HG02870 (cell line): ENCODE data around the gene FBLN2.

Experiments used
- ATAC-seq: cut with Tn5 transposase; IDR thresholded peaks from one replicate; pipeline ENCODE4 v1.9.1; 2021; ENCODE audit warnings: mild to moderate bottlenecking, moderate library complexity; ENCODE audit not compliant: unreplicated experiment

FBLN2 gene

GRCh38 chr3:13577181-13578121, 28.5 kb downstream of the FBLN2 start:
- no peak for ATAC-seq

- no peak for ATAC-seq
Observed at GRCh38 chr3:13578251-13578650, 29.3 kb downstream of the FBLN2 start.

DNA sequence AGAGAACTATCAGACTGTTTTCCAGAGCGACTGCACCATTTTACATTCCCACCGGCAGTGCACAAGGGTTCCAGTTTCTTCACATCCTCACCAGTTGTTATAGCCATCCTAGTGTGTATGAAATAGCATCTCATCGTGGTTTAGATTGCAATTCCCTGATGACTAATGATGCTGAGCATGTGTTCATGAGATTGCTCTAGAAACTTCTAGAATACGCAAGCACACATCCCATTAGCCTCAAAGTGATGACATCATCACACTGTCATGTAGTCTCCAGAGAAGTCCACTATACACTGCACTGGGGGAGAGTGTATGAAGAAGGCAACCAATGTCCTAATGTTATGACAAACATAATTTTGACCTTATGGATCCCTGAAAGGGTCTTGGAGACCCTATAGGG, 30.1 kb downstream of the FBLN2 start:
- no peak for ATAC-seq

DNA sequence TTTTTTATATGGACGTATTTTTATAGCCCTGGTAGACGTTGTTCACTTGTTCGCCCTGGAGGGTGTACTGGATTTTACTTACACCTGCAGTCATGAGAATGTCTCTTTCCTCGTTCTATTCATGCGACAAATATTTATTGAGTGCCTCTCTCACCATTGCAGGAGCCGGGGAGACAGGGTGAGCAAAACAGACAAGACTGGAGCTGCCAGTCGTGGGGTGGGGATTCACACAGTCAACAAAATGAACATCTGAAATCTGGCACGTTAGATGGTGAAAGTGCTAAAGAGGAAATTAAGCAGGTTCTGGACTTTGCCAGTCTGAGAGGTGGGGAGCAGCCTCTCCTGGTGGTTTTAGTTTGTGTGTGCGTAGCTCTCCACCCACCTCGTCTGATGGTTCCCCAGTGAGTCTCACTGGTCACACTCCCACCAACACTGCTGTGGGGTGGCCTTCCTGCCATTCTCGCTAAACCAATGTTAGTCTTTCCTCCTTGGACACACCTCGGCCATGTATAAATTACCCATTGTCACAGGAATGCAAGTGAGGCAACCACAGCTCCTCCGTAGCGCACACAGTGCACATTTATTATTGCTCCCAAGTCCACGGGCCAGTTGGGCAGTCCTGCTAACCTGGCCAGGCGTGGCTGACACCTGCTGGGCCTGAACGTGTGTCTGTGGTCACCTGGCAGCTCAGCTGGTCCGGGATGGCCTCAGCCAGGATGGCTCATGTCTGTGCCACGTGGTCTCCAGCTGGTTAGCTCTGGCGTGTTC, 31.5 kb downstream of the FBLN2 start:
- ATAC-seq, result no peak

- no peak for ATAC-seq
Observed at GRCh38 chr3:13581485-13582365, 32.8 kb downstream of the FBLN2 start.

DNA sequence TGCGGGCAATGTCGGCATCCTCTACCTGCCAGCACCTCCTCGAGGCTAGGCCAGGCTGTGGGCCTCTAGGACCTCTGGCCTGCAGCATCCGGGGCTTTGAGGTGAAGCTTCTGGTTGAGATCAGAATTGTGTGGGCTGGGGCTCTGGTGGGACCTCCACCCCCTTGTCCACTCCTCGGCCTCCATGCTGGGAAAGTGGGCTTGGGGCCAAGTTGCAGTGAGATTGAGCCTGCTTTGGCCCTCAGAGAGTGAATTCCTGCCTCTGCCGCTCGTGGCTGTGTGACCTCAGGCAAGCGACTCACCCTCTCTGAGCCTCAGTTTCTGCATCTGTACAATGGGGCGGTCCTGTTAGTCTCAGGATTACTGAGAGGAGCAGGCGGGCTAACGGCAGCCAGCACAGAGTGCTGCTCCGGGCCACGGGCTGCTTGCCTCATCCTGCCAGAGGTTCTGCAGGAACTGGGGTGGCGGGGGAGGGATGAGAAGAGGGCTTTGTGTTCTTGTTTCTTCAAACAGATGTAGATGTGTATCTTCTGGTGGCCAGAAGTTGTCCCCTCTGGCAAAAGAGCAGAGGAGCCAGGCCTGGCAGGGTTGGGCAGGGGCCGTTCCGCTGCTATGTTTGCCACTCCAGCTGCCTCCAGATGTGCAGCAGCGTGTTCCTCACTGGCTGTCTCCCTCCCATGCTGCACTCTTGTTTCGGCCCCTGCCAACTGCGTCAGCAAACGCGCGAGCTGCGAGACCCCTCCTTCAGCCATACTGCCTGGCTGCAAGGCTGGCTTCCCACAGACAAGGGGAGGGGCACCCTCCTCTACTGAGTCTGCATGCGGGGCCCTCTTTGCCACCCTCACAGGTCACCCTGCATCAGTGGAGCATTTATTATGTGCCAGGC, 33.7 kb downstream of the FBLN2 start:
- ATAC-seq, result no peak

- no peak for ATAC-seq
Observed at GRCh38 chr3:13583251-13584180, 34.6 kb downstream of the FBLN2 start.

GRCh38 chr3:13584427-13584891, 35.5 kb downstream of the FBLN2 start:
- ATAC-seq, result no peak

DNA sequence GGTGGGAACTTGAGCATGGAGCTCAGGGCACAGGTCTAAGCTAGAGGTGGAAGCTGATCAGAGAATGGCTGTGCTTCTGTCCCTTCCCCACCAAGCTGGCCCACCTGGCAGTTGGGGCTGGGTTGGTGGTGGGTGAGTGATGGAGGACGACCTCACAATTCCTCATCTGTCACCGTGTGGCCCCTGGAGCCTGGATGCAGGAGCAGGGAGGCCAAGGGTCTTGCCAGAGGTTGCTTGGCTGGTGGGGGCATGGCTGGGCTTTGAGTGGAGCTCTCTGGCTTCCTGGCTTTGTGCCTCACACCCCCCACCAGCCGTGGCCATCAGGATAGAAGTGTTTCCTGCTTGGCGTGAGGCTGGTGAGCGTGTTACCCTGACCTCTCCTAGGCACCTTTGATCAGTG, 36.0 kb downstream of the FBLN2 start:
- no peak for ATAC-seq

DNA sequence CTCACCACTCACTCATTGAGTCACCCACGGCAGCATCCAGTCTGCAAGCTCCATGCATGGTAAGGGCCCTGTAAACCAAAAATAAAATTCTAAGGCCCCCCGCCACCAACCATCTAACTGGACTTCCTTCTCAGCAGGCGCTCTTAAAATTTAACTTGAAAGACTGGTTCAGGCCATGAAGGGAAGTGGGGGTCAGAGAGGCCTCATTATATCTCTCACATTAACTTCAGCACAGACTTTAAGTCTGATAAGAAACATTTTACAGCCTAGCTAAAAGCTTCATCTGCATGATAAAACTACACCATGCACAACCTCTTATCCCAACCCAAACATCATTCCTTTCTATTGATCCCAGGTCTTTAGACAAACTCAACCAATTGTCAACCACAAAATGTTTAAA, 38.5 kb downstream of the FBLN2 start:
- no peak for ATAC-seq

GRCh38 chr3:13588221-13588701, 39.3 kb downstream of the FBLN2 start:
- ATAC-seq, result no peak

DNA sequence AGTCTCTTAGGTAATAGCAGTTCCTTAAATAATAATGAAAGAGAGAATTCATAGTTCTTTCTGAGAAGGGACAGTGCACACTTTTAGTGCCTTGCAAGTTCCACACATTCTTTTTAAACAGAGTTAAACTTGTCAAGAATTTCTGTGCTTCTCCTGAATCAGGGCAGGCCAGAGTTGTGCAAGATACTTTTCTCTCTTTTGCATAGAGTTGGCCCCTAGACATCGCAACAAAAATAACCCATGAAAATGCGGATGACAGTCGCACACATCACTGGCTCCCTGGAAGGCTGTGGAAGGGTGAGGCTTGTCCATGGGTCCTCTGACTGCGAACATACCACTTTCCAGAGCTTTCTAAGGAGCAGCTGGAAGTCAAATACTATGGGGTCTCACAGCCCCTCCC, 40.1 kb downstream of the FBLN2 start:
- no peak for ATAC-seq

GRCh38 chr3:13590841-13591520, 42.1 kb downstream of the FBLN2 start:
- no peak for ATAC-seq

DNA sequence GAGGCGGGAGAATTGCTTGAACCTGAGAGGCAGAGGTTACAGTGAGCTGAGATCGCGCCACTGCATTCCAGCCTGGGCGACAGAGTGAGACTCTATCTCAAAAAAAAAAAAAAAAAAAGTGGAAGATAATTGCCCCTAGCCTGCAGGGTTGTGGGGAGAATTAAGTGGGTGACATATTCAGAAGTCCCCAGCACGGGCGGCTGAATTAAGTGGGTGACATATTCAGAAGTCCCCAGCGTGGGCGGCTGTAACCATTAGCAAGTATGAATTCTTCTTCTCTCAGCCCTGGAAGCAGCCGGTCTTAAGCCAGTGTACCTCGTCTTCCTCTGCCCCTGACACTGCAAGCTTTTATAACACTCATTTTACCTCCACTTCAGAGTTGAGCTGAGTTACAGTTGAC, 44.7 kb downstream of the FBLN2 start:
- ATAC-seq, result no peak

DNA sequence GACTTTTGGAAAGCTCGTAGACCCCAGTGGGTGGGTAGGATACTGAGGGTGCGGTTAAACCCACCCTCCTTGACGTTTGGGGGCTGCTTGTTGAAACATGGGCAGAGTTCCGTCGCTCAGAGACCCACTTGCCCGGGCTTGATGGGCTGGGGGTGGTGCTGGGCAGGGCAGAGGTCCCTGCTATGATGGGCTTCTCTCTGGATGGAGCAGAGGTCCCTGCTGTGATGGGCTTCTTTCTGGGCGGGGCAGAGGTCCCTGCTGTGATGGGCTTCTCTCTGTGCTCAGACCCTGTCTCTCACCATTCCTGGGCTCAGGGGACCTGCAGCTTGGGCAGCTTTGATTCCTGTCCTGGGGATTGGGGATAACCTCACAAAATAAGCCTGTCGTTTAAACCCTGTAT, 45.2 kb downstream of the FBLN2 start:
- no peak for ATAC-seq

GRCh38 chr3:13594991-13595421, 46.1 kb downstream of the FBLN2 start:
- no peak for ATAC-seq

- ATAC-seq, result no peak
Observed at GRCh38 chr3:13595485-13595884, 46.6 kb downstream of the FBLN2 start.
